Activated CD4-positive, alpha-beta T cell treated with anti-CD3 and anti-CD28 coated beads, Interleukin-2, amount 50 U/mL, for 1 hour (primary cell): ENCODE measurements around the gene RSPH10B2.
"Not testable (repeated sequence)": the region's sequence is repeated elsewhere in the genome, so short reads cannot be mapped to it uniquely, and the experiment has no call there.

Experiments used
- DNase-seq: peaks from one replicate; pipeline ENCODE4 v3.0.0-alpha.2; 2020

RSPH10B2 gene

DNA sequence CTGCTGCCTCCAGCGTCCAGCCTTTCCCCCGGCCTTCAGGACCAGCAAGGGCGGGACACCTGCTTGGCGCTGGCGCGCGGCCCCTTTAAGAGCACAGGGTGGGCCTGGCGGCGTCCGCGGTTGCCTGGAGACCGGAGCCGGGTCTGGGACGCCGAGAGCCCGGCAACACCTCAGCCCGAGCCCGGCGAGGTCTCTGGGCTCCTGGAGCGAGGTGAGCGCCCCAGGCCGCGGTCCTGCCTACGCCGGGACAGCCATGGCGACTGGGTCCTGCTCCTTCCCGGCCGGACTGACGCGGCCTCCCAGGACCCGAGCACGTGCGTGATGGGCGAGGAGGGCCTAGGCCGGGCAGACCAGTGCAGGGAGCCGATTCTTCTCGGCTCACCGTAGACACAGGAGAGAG is at the start of gene RSPH10B2:
RSPH10B2 (plus strand) TSS at position 140 of the 400 bp plus-strand sequence. CDS start 3,575 bp downstream, outside the sequence.
- not testable (repeated sequence) for DNase-seq

DNA sequence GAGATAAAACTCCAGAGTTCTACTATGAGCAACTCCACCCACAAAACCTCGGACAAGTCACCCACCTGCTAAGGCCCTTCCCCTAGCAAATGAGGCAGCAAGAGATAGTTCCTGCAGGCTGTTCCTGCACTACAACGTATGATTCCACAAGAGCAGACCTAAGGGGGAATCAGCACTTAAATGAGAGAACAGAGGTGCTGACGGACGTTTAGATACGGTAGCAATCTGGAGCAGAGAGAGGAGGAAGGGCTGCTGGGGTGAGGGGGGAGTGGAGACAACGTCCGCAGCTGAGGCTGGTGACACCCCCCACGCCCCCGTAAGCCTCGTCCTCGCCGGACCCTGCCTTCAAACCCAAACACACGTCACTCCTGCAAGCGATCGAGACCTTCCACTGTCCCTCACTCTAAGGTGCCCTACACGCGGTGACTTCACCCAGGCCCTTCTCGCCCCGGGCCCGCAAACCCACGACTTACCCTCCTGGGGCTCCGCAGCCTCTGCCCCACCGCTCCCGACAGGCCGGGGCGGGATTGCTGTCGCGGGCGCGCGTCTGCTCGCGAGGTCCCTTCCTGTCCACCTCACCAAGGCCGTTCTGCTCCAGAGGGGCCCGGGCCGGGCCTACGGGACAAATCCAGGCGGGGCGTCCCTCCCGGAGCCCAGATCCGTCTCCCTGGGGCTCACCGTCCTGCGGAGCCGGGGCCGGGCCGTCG is 47.8 kb upstream of the RSPH10B2 start:
- DNase-seq: peak; percentile 21

DNA sequence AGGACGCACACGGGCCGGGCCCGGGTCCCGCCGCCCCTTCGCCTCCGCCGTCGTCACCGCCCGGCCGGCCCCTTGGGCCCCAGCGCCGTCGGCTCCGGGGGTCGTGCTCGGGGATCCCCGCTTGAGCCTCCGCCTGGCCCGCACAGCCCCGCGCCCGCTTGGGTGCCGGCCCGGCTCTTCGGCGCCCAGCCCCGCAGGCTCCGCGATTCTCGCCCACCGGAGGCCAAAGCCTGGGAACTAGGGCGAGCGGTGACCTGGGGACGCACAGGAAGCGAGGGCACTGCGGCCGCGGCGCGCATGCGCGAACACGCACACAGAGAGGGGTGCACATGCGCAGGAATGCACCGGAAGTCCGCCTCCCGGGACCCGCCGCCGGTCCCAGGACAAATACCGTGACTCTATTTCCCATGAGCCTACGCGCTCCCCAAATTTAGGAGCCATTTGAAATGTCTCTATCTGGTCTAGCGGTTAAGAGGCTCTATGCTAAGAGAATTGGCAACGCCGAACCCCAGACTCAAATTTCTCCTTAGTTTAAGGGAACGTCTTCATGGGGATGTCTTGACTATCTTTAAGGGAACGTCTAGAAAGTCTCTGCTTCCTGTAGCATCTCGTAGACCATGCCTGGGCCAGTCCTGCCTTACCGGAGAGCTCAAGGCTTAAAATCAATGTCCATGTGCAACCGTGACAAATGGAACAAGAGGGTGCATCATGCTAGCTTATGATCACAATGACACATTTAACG is 47.1 kb upstream of the RSPH10B2 start, which contains the start of gene ZNF12:
ZNF12 (minus strand) TSS at position 282 of the 742 bp plus-strand sequence. CDS start 1,774 bp downstream, outside the sequence.
- peak; percentile 93 for DNase-seq

DNA sequence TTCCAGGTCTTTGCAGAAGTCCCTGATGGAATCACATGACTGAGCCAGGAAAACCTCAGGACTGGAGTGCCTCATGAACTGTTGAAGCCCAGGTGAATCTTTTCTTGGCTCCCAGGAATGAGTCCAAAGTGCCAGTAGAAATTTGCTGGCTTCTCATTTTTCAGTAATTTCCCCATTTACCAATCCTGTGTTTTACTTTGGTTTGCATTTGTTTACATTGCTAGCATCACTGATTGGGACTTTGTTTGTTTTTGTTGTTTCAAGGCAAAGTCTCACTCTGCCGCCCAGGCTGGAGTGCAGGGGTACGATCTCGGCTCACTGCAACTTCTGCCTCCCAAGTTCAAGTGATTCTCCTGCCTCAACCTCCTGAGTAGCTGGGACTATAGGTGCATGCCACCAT is 45.6 kb upstream of the RSPH10B2 start:
- no peak for DNase-seq

DNA sequence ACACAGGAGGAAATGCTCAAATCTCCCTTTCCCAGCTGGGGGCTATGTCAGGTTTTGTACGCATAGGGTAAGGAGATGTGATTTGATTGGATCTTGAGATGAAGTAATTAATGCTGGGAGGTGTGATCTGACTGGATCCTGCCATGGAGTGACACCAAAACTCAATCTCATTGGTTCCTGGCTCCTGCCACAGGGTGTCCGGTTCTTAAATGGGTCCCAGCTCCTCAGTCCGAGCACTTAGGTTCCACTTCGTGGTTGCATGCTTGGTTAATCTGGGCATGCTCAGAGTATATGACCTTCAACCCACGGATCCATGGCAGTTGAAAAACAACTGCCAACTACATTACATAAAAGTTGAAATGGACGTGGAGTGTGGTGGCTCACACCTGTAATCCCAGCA is 44.1 kb upstream of the RSPH10B2 start:
- DNase-seq: no peak

DNA sequence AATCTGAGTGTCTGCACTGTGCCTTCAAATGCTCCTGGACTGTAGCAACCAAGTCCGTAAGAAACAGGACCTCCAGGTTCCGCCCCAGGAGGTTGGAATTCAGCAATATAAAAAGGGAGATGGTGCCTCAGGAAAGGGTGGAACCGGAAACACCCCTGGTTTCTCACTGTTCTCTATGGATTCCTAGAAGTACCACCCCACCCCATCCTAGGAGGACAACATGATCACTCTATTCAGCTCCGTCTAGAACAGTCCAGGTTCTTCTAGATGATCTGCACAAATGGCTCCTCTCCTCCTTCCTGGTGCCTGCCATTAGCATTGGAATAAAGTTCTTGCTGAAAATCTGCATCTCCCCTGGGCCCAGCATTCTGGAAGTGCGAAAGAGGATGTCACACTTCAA is 39.5 kb upstream of the RSPH10B2 start:
- no peak for DNase-seq

DNA sequence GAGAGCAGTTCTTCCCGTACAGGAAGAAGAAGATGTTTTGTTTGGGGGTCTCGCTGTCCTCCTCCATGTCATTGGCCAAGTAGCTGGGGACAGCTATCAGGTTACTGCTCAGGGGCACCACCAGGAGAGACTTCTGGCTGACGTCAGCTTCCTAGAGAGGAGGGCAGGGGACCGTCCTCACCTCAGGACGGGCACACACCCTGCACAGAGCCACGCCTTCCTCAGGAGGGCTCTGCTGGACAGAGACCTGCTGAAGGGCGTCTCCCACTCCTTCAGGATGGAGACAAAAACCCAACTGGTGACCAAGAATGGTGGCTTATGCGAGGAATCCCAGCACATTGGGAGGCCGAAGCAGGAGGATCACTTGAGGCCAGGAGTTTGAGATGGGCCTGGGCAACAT is 38.0 kb upstream of the RSPH10B2 start:
- DNase-seq: not testable (repeated sequence)

DNA sequence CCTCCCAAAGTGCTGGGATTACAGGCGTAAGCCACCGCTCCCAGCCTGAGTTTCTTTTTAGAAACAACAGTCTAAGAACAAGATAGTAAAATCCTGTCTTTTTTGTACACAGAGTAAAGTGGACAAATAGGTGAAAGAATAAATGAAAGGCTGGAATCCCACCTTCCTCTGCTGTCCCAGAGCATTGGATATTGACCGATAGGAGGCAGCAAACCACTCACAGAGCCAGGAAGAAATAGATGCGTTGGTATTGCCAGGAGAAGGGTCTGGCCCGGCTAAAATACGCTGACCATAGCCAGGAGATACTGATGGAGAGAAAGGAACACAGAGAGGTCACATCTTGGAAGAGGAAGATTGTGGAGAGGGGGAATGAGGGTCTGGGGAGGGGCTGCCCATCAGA is 35.8 kb upstream of the RSPH10B2 start:
- DNase-seq: no peak

DNA sequence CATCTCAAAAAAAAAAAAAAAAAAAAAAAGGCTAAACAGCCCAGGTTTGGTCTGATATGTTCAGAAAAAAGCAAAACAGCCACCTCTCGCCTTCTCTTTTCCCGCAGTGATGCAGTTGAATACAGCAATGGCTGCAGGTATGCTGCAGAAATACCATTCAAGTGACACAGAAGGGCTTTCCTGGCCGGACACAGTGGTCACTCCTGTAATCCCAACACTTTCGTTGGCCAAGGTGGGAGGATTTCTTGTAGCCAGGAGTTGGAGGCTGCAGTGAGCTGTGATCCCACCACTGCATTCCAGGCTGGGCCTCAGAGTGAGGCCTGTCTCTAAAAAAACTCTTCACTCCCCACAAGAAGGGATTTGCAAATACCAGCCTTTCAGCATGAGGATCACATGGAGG is 29.6 kb upstream of the RSPH10B2 start:
- not testable (repeated sequence) for DNase-seq

DNA sequence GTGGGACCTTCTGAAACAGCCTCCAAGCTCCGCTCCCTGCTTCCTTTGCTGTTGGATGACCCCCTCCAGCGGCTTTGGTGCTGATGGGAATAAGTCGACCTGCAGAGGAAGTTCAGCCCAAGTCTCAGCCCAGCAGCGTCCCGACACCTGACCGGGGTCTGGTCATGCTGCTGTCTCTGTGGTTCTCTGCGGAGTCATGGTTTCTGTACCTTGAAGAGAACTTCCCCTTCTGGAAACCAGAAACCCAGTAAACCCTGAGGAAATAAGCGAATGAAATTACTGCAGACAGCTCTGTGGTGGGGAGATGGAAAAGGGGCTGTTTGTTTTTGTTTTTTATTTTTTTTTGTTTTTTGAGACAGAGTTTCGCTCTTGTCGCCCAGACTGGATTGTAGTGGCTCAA is 28.9 kb upstream of the RSPH10B2 start:
- no peak for DNase-seq

DNA sequence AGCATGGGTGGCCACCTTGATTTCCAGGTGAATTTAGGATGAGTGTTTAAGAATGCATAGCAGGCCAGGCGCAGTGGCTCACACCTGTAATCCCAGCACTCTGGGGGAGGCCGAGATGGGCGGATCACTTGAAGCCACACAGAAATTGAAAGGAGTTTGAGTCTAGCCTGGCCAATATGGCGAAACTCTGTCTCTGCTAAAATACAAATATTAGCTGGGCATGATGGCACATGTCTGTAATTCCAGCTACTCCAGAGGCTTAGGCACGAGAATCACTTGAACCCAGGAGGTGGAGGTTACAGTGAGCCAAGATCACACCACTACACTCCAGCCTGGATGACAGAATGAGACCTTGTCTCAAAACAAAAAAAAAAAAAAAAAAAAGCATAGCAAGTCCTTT is 27.6 kb upstream of the RSPH10B2 start:
- not testable (repeated sequence) for DNase-seq

DNA sequence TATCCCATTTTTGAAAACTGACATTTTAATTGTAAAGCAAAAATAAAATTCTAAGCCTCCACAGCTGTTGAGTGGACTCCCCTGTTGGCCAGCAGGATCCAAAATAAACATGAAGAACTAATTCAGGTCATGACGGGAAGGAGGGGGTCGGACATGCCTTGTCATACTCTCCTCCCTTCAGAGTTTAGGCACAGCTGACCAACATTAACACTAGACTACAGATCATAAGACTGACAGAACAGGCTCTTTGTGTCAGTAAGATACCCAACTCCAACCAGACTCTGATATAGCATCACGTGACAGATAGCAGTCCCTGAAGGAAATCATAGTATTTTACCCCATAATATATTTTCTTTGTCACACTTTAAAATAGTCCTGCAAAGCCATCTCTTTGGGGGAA is 26.2 kb upstream of the RSPH10B2 start:
- DNase-seq: no peak

DNA sequence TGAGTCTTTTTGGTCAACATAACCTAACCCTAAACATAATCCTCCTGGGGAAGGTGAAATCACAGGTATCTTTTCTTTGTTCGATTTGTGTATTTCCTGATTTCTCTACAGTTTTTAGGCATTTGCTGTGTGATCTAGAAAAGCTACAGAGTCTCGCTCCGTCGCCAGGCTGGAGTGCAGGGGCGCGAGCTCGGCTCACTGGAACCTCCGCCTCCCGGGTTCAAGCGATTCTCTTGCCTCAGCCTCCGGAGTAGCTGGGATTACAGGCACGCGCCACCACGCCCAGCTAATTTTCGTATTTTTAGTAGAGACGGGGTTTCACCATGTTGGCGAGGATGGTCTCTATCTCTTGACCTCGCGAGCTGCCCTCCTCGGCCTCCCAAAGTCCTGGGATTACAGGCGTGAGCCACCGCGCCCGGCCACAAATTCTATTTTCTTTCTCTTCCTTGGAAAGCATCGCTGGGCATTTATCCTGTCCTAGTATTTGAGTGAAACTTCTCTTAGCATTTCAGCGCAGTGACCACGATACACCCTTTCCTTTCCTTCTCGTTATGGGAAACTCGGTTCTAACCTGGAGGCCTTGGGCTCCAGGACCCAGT is 24.9 kb upstream of the RSPH10B2 start:
- DNase-seq: not testable (repeated sequence)

DNA sequence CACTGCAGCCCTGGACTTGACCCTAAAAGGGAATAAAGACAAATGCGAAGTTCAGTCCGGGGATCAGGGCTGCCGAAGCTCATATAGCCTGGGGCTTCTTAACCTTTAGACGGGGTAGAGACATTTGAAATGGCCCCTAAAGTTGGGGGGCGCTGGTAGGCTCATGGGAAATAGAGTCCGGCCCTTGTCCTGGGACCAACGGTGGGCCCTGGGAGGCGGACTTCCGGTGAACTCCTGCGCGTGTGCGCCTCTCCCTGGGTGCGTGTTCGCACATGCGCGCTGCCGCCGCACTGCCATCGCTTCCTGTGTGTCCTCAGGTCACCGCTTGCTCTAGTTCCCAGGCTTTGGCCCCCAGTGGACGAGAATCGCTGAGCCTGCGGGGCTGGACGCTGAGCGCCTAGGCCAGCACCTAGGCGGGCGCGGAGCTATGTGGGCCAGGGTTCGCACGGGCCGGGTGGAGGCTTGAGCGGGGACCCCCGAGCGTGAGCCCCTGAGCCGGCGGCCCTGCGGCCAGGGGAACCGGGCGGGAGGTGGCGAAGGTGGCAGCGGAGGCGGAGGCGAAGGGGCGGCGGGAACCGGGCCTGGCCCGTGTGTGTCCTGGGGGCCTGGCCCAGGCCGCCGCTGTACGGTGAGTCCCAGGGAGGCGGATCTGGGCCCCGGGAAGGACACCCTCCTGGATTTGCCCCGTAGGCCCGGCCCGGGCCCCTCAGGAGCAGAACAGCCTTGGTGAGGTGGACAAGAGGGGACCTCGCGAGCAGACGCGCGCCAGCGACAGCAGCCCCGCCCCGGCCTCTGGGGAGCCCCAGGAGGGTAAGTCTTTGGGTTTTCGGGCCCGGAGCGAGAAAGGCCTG is 24.2 kb upstream of the RSPH10B2 start:
- peak; percentile 73 for DNase-seq

DNA sequence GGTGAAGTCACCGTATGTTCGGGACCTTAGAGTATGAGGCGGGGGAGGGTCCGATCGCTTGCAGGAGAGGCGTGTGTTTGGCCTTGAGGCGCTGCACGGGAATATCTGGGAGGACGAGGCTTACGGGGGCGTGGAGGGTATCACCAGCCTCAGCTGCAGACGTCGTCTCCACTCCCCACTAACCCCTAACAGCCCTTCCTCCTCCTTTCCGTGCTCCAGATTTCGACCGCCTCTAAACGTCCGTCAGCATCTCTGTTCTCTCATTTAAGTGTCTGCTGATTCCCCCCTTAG is 23.6 kb upstream of the RSPH10B2 start:
- DNase-seq: no peak

DNA sequence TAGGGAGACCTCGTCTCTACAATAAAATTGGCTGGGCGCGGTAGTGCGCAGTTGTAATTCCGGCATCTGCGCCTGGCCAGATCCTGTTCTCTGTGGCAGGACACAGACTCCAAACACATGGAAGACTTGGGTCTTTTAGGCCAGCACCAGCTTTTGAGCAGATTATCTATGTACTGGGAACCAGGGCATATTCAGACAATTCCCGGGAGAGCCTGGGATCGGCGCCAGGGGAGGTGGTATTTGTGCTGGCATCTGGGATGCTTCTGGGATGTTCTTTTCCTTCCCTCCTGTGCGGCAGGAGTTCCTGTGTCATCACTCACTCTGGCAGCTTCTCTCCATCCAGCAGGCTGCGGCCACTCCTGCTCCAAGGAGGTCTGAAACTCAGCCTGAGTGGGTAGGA is 15.5 kb upstream of the RSPH10B2 start:
- not testable (repeated sequence) for DNase-seq

DNA sequence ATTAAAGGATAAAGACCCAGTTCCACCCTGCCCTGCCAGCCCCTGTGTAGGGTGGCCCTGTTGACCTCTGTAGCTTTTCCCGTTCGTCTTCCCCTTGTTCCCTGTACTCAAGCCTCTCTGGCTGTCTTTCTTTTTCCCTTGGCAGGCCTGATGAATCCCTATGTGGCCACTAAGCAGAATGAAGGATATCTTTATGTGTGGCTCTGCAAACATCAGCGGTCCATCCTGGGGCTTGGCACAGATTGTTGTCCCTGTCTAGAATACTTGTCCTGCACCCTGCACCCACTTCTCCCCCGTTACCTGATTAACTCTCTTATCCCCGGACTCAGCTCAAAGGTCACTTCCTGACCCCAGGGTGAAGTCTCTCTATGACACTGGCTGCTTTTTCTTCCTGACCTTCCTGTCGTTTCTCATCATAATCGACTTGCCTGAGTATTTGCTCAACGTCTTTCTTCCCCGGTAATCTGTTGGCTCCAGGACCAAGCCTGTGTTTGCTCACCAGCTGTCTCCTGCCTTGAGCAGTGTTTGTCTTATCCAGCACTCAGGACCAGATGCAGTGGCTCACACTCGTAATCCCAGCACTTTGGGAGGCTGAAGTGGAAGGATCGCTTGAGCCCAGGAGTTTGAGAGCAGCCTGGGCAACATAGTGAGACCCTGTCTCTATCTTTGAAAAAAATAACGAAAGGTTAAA is 9.3 kb upstream of the RSPH10B2 start:
- DNase-seq: not testable (repeated sequence)

DNA sequence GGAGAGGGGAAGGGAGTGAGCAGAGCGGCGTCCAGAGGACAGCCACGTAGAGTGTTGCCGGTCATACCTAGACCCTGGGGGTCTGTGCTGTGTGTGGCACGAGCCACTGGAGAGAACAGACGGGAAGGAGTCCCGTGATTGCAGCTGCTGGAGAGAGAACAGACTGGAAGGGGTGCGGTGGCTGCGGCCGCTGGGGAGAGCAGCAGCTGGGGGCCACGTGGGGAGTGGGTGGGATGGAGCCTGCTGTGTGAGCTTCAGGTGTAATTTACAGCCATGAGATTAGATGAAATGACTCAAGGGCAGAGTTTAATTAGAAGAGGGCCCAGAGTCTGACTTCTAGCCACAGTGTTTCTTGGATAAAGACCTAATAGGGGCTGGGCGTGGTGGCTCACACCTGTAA is 4.6 kb upstream of the RSPH10B2 start:
- not testable (repeated sequence) for DNase-seq

DNA sequence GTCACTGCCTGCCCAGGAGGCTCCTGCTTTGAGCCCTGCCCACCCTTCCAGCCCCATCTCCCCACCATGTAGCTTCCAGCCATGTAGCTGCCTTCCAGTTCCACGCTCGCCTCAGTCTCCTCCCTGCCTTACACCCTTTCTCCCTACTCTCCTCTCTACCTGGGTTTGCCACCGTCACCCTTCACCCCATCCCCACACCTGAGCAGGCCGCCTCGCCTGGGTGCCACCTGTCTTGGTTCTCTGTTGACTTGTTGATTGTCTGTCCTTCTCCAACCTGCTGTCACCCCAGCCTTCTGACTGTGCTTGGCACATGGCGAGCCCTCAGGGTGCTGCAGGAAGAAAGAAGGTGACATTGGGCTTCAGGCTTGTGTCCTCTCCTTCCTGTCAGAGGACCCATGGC is 3.7 kb upstream of the RSPH10B2 start:
- not testable (repeated sequence) for DNase-seq

DNA sequence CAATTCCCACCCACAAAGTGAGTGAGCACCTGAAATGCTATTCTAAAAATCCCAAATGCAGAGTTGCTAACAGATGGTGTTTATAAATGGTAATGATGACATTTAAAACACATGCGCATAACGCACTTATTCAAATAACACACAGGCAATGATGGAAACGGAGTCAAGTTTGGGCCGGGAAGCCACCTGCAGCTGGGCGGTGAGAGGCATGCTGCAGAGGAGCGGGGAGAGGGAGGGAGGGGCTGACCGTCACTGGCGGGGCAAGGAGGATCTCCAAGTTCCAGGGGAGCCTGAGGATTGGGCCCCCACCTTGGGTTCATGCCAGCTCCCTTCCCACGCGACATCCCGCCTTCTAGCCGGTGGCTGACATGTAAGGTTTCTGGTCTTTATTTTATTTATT is 7.3 kb downstream of the RSPH10B2 start:
- DNase-seq: not testable (repeated sequence)

DNA sequence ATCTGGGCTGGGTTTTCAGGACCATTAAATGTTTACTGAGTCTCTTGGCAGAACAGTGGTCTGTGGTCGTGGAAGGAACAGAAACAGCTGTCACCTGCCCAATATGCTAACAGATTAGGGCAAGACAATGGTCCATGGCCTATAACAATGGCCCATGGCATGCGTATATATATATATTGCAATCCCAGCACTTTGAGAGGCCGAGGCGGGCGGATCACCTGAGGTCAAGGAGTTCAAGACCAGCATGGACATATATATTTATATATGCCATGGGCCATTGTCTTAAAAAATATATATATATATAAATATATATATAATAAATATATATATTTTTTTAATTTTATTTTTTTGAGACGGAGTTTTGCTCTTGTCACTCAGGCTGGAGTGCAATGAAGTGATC is 27.7 kb downstream of the RSPH10B2 start:
- not testable (repeated sequence) for DNase-seq

DNA sequence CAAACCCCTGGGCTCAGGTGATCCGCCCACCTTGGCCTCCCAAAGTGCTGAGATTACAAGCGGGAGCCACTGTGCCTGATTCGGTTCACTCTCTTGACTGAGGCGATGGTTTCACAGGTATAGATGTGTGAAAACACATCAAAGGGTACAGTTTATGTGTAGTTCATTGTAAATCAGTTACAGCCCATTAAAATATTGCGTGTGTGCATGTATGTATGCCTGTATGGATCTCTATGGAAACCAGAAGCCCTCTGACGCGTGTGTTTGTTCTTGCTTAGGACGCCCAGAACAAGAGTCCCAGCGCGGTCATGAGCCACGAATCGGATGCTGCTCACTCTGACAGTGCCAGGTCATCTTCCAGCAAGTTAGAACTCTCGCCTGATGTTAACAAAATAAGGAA is 35.5 kb downstream of the RSPH10B2 start:
- DNase-seq: not testable (repeated sequence)
